NAMALWA (cell line): ENCODE measurements around the gene RFX7.
"Not testable (repeated sequence)": the region's sequence is repeated elsewhere in the genome, so short reads cannot be mapped to it uniquely, and the experiment has no call there.

Source experiments
- DNase-seq: peaks from one replicate; pipeline ENCODE4 v3.0.0-alpha.2; 2015; ENCODE audit warnings: low spot score

RFX7 gene

DNA sequence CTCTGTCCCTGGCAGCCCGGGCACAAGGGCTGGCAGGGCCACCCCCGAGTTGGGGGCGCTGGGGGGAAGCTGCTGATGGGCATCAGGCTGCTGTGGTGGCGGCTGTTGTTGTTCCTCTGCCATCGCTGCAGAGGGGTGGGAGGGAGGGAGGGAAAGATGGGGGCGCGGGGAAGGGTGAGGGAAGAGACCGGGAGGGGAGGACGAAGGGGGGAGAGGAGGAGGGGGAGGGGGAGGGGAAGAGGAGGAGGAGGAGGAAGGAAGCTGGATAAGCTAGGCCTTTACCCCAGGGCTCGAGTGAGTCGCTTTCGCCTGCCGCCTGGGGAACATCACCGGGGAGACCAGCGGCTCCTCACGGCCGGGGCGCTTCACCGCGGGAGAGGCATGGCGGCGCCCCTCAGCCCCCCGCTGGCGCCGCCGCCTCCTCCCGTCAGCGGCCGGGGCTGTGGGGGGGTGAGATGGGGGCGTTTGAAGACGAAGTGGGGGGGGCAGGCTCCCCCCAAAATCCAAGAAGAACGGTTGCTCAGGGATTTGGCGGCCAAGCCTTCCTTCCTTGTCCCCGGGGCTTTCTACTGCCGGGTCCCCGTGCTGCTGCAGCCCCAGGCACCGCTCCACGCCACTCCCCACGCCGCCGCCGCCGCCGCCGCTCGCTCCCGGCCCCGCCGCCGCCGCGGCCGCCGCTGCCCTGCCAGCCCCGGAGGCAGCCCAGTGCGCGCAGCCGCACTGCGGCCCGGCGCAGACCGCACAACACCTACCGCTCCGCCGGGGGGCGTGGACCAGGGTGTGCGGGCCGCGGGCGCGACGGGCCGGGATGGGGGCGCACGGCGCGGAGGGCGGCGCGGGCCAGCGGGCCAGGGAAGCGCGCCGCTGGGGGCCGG is at the start of gene RFX7:
TSS of gene RFX7 (minus strand) at position 717 of the 875 bp plus-strand sequence. CDS start at position 123, 594 bp downstream.
- peak; percentile 86 for DNase-seq

DNA sequence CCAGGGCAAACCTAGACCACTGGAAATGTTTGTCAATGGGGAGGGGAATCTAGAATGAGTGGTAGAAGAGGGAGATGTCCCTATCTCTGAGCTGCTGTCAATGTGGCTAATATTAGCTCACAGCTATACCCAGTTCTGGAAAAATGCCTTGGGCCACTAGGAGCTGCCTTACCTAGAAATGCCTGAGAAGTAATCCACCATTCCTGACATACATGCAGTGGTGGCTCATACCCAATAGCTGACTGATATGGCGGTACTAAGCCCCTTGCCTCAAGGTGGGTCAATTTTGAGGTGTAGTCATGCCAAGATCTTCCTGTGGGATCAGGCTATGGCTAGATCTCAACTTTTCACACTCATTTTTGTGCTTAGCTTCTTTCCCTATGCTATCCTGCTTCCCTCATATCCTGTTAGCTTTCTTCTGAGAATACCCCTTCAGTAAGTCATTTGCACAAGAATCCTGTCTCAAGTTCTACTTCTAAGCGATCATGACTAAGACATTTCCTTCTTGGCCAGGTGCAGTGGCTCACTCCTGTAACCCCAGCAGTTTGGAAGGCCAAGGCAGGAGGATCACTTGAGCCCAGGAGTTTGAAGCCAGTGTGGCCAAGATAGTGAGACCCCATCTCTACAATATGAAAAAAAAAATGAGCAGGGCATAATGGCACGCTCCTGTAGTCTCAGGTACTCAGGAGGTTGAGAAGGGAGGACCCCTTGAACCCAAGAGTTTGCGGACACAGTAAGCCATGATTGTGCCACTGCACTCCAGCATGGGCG is 49.1 kb upstream of the RFX7 start:
- DNase-seq, result no peak

DNA sequence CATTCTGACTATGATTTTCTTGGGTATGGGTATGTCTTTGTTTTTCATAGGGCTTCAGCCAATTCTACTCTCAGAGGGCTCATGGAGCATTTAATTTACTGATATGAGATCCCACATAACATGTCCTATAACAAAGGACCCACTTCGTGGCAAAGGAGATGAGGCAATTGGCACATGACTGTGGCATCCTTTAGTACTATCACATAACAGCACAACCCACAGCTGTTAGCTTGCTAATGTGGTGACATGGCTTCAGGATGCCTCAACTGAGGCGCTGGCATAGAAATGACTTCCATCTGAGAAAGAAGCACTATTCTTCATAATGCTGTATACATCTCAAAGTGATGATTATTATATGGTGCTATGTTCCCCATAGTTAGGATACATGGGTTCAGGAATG is 48.1 kb upstream of the RFX7 start:
- DNase-seq, result no peak

DNA sequence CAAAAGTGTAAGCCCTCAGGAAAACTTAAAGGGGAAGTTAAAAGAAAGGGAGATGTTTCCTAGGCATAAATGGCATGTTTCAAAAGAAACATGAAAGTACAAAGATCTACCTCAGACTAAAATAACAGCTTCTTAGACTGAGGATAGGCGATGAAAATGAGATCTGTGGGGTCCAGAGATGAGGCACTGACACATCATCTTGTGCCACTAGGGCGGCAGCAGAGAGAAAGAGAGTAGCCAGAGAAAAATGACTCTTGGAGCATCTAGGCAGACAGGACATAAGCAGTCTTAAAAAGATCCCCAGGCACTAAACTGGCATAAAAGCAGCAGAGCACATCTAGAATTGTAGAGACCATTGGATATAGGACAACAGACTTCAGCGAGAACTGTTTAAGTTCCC is 42.5 kb upstream of the RFX7 start:
- DNase-seq, result peak; percentile 41

DNA sequence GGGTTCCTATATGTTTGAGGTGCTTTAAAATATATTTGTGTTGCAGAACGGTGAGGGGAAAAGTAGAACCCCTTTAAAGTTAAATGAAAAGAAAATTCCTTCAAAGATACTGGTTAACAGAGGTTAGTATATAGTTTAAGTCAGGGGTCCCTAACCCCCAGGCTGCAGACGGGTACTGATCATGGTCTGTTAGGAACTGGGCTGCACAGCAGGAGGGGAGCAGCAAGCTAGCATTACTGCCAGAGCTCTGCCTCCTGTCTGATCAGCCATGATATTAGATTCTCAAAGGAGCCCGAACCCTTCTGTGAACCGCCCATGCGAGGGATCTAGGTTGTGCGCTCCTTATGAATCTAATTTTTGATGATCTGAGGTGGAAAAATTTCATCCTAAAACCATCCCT is 37.5 kb upstream of the RFX7 start:
- DNase-seq, result no peak

DNA sequence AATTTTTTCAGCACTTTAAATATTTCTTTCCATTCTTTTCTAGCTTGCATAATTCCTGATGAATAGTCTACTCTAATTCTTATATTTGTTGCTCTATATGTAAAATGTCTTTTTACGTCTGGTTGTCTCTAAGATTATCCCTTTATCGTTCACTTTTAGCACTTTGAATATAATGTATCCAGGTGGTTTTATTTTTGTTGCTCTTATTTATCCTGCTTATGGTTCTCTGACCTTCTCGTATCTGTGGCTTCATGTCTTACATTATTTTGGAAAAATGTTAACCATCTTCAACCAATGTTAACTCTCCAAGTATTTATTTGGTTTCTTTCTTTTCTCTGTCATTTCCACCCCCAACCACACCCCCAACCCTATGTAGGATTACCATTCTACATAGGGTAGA is 30.0 kb upstream of the RFX7 start:
- no peak for DNase-seq

DNA sequence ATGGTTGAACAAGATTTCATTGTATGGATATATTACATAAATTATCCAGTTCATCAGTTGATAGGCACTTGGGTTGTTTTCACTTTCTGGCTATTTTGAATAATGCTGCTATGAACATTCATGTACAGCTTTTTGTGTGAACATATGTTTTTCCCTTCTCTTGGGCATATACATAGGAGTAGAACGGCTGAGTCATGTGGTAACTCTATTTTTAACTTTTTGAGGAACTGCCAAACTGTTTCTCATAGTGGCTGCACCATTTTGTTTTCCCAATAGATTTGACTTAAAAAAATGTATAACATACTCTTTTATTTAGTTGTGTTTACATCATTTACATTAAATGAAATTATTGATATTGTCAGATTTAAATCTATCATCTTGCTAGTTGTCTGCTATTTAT is 28.8 kb upstream of the RFX7 start:
- DNase-seq, result no peak

DNA sequence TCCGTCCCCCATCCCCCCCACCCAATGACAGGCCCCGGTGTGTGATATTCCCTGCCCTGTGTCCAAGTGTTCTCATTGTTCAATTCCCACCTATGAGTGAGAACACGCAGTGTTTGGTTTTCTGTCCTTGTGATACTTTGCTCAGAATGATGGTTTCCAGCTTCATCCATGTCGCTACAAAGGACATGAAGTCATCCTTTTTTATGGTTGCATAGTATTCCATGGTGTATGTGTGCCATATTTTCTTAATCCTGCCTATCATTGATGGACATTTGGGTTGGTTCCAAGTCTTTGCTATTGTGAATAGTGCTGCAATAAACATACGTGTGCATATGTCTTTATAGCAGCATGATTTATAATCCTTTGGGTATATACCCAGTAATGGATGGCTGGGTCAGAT is 22.8 kb upstream of the RFX7 start:
- DNase-seq, result not testable (repeated sequence)

DNA sequence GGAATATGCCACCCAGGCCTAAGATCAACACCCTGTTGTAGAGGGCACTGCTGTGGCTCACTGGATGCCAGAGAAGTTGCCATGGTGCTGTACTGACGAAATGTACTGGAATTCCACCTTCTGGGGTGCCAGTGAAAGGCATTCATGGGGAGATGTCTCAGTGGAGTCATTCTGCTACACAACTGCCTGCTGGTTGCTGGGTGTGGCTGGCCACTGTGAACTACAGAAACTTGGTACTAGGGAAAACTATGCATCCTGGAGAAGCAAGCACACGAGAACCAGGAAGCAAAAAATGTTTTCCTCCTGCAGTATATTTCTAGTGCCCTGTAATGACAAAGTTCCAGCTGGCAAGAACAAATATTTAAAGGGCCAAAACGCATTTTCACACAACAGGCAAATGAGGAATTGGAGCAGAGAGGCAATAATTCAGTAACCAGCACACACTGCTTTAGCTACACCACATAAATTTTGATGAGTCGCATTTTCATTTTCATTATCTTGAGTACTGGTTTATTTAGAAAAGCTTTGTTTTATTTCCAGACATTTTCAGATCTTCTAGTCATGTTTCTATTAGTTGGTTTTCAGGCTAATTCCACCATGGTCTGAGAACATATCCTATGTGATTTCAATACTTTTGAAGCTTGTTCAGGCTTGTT is 18.3 kb upstream of the RFX7 start:
- DNase-seq, result no peak

DNA sequence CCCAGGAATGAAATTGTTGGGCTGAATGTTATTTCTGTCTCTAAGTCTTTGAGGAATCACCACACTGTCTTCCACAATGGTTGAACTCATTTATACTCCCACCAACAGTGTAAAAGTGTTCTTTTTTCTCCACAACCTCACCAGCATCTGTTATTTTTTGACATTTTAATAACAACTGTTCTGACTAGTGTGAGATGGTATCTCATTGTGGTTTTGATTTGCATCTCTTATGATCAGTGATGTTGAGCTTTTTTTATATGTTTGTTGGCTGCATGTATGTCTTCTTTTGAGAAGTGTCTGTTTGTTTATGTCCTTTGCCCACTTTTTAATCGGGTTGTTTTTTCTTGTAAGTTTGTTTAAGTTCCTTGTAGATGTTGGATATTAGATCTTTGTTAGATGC is 13.6 kb upstream of the RFX7 start:
- not testable (repeated sequence) for DNase-seq

DNA sequence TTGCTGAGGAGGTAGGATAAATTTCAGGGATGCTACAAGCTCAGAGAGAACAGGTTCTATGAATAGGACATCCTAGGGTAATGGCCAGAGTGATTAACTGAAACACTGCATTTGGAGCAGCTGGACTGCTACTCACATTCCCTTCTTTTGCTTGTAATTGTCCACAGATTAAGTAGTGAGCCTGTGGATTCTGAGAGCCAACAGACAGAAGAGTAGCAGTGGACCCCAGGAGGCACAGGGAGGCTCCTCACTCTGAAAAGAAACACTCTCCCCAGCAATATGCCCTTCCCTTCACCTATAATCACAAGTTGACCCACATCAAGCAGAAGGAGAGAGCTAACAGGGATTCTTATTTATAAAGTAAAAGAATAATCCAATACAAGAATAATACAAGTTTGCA is 10.6 kb upstream of the RFX7 start:
- DNase-seq, result no peak

DNA sequence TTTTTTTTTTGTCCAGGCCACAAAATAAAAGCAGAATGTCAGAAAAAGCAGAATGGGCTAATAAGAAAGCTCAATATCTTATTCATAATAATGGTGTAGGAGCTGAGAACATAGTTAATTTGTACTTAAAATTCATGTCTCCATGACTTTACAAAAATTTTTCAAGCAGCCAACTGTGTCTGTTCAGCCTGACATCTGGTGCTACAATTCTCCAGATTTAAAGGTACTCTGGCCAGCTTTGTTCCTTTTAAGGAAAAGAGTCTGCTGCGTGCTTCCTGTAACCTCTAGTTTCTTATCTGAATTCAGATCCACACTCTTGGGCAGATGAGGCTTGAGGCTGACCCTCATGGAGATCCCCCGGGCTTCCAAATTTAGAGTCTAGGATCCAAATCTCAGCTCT is 8.7 kb upstream of the RFX7 start:
- no peak for DNase-seq

DNA sequence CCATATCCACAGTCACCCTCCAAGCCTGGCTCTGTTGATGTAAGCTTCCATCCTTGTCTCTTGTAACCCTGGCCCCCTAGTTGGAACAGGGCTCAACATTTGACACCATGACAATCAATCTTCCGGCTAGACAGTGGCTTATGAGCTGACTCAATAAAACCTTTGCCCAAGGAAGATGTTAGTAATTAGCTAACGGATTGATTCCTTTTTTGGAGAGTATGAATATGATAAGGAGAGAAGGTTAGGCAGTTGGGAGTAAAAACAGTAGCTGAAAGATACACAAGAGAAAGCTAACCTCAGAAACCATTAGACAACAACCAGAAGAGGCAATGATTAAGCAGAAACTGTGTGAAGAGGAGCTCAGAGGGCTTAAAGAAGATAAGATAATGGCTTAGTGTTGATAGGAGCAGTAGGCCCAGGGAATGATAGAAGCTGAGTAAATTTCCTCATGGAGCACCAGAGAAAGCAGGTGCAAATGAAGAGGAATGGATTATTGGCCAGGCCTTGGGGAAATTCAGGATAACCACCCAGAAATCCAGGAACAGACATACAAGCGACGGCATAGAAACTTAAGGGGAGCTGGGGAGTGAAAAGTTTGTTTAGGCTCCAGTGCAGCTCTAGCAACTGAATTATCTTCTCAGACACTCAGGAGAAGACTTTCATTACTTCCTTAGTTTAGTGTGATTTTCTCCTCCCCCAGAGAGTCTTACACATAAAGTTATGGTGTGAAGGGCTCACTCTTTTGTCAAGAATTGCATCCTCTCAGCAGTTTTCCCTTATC is 7.8 kb upstream of the RFX7 start:
- no peak for DNase-seq

DNA sequence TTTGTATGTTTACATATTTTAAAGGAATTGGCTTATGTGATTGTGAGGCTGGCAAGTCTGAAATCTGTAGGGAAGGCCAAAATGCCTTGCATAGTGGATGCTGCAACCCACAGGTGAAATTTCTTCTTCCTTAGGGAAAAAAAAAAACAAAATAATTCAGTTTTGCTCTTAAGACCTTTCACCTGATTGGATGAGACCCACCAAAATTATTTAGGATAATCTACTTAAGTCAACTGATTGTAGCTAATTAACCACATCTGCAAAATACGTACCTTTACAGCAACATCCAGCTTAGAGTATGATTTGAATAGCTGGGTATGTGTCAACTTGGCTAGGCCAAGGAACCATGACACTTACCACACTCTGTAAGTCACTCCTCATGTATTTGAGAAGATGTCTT is 6.9 kb upstream of the RFX7 start:
- no peak for DNase-seq

DNA sequence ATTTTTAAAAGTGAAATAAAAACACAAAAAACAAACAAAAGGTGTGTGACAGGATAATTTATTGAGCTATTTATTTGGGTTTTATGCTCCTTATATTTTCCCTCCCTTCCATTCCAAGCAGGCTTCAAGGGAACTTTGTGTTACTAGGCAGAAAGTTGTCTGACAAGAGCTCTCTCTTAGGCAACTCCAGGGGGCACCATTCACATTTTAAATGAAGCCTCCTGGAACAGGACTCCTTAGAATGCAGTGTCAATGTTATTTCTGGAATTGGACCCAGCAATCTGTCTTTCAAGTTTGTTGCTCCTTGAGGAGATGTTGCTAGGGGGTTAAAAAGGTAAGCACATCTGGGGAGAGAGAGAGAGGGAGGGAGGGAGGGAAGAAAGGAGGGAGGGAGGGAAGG is 5.4 kb upstream of the RFX7 start:
- DNase-seq, result peak; percentile 43

DNA sequence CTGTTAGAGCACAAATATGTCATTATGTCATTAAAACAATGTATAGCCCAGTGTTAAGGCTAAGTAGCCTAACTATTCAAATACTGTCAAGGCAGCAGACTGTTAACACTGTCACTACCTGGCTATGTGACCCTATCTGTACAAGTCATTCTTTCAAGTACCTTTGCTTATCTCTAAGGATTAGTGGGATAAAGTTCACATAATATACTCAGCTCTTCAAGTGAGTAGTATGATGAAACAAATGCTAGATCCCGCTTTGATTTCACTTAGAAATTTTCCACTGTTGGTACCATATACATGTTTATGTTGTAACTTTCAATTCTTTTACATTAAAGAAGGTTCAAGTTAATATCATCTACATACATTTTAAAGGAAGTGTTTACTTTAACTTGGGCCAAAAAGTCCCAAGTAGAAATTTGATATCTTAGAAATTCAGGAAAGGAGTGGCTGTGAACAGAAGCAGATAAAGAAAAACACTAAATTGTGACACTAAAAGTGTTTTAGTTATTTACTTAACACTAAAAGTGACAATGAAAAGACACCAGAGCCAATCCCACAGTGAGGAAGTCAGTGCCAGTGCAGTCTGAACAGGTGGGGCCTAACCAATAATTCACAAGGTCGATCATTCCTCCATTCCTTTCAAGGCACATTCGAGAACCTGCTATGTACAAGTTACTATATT is 4.8 kb upstream of the RFX7 start:
- no peak for DNase-seq

DNA sequence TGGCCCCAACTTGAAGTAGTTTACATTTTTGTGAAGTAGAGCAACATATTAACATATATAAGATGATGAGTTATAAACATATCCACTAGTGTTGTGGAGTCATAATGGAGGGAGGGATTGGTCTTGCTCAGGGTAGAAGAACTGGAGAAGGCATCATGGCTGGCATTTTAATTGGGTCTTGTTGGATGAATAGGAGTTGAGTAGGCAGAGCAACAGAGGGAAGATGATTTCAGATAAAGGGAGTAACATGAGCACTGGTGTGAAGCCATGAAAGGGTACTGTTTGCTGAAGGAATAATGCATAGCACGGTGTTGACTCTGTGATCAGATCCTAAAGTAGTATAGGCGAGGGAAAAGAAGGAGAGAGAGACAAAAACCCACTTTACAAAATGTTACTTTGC is 3.6 kb upstream of the RFX7 start:
- no peak for DNase-seq

DNA sequence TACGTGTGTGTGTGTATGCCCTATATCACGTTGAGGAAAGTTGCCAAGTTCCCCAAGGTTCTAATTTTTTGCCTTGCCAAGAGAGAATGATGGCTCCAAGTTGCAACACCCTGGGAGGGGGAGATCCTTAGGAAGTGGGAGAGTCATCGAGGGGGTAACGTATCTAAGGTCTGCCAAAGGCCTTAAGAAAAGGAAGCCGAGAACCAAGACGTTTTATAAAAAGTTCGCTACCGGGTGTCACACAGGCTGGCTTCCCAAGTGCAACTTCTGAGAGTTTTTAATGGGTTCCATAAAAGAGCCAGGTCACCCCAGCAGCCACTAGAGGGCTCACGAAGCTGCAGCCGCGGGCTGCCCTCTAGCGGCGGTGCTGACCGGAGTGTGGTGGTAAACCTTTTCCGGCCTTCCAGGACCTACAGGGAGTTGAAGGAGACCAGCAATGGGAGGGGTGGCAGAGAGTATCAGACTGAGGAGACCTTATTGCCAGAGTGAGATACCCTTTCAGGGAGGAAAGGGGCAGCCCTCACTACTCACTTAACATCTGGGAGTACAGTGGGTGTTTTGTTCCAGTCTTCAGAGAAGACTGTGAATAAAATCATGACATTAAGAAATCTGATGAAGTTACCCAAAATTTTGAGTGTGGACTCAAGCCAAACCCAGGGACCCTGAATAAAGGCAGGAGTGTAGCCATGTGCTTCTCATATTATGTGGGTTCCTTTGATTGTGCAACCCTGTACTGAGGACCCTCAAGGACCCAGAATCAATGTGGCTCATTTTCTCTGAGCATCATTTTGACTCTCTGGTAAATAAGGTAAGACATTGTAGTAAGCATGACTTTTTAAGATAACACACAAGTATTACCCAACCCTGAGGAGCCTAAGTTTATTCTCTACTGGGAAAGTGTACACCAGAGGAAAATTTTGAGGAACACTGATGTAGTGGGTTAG is 2.5 kb upstream of the RFX7 start:
- DNase-seq, result peak; percentile 95

DNA sequence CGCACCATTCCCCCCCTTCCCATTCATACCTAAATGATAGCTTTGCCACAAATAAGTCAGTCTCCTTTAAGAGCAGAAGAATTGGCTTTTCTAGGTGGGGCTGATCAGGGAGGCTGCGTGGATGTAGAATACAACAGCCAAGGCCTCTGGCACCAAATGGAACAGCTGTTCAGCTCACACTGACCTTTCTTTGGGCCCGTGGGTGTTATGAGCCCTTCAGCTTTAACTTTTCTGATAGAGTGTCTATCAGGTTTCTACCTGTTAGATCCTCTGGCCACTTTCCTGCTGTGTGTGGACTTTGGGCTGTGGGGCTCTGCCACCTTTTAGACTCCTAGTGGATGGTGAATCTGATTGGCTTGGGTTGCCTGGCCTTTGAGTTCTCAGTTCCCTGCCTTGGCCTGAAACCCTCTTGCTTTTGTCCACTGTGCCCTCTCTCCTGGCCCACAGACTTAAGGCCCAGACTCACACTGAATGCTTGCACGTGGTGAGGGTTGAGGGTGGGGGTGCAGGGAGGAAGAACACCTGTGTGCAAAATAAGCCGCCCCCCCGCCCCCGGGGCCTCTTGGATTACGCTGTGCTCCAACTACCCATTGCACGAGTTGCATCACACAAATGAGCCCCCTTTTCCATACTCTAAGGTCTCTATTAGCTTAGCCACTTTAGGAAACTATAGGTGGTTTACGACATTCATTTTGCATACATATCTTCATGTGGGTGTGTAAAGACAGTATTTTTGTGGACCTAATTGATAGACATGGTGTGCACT is 1.3 kb upstream of the RFX7 start:
- peak; percentile 56 for DNase-seq
